Right lobe of liver (tissue), 4 donors: Measurements from ENCODE around the gene IL5RA.

ENCODE experiments used
- POLR2A ChIP-seq: fragments of 450-650 bp; IDR thresholded peaks from one replicate; pipeline ENCODE4 v1.6.1; 2017; ENCODE audit warnings: antibody characterized with exemption, mild to moderate bottlenecking
- TF ChIP-seq, protein P1 (sequence below), 4 donors: fragments of 200-600 bp in 3 of 4; fragments of 450-650 bp in 1 of 4; IDR thresholded peaks; one replicate each; pipeline versions ENCODE4 v1.5.1 to v1.8.0; 2016 to 2022; ENCODE audit warnings: antibody characterized with exemption in 4 of 4, mild to moderate bottlenecking in 2 of 4
- donor health status: DM: no; HTN: no; CAD: no.
- donor health status: DM: no; HTN: no; CAD: no.
- donor health status: DM: no; HTN: yes; CAD: no.

DNA sequence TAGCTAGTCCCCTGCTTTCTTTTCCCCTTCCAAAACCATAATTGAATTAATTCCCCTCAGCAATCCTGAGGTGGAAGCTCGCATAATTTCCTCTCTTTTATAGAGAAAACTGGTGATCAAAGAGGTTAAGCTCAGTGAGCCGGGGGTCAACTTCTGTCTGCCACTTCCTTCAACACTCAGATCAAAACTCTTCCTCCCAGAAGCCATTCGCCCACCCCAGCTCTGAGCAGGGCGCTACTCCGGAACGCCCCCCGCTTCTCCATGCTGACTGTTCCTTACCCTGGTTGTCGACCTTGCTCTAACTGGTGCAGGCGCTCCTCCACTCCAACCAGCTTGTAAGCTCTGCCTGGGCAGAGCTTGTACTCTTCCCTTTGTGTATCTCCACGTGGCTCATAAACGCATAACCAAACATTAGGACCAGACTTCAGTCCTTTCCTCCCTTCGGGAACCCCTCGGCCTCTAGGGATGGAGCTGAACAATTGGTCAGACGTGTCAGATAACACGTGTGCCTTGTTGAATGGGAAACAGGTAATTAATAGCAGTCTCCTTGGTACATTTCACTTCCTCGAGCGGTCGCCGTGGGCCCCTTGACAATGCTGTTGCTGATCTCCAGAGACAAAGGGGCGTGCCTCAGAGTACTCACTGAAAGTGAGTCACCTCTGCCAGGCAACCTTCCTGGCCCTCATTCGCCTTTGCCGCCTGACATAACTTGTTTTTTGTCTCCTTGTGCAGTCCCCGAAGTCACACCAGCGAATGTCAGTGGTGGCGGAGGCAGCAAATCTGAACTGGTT lies 71.8 kb downstream of the IL5RA start:
- TF ChIP-seq, protein P1, sequence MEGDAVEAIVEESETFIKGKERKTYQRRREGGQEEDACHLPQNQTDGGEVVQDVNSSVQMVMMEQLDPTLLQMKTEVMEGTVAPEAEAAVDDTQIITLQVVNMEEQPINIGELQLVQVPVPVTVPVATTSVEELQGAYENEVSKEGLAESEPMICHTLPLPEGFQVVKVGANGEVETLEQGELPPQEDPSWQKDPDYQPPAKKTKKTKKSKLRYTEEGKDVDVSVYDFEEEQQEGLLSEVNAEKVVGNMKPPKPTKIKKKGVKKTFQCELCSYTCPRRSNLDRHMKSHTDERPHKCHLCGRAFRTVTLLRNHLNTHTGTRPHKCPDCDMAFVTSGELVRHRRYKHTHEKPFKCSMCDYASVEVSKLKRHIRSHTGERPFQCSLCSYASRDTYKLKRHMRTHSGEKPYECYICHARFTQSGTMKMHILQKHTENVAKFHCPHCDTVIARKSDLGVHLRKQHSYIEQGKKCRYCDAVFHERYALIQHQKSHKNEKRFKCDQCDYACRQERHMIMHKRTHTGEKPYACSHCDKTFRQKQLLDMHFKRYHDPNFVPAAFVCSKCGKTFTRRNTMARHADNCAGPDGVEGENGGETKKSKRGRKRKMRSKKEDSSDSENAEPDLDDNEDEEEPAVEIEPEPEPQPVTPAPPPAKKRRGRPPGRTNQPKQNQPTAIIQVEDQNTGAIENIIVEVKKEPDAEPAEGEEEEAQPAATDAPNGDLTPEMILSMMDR (IDR thresholded peaks at IDR 0.05): no peak
- no peak for TF ChIP-seq POLR2A
